Fibroblast of gingiva (primary cell): Measurements from ENCODE around the gene PCID2.

Experiments
- DNase-seq: peaks from one replicate; pipeline ENCODE4 v3.0.0-alpha.2; 2011; ENCODE audit warnings: low read depth

Gene PCID2

DNA sequence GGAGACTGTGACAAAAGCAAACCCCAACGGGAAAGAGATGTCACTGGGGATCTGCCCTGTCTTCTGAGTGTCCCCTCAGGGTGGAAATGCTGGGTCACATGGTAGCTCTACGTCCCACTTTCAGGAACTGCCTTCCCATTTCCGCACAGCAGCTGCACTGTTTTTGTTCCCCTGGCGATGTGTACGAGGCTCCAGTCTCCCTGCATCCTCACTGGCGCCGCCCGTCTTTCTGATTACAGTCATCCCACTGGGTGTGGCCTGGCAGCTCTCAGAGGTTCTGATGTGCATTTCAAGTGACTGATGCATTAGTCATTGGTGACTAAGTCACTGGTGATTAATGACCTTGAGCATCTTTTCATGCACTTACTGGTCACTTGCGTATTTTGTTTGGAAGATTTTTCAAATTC is 21.2 kb downstream of the PCID2 start:
- peak; percentile 99 for DNase-seq

DNA sequence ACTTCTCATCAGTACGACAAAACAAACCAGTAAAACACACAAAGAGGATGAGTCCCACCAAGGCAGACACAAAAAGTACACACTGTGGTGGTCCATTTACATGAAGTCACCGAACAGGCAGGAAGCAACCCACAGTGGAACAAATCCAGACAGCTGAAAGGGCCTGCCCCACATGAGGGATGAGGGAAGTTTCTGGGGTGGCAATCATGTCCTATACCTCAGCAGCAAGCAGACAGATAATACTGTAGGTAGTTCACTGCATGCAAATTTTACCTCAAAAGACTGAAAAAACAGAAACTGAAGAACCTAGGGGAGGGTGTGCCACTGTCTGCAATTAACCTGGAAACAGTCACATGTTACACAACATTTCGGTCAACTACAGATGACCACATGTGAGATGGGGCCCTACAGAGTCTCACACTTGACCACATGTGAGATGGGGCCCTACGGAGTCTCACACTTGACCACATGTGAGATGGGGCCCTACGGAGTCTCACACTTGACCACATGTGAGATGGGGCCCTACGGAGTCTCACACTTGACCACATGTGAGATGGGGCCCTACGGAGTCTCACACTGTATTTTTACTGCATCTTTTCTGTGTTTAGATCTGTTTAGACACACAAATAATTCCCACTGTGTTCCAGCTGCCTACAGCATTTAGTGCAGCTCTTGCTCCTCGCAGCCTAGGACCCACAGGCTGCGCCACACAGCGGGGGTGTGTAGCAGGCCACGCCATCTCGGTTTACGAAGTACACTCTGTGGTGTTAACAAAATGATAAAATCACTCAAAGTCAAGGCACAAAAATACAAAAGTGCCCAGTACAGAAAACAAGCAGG is 22.2 kb downstream of the PCID2 start:
- no peak for DNase-seq

DNA sequence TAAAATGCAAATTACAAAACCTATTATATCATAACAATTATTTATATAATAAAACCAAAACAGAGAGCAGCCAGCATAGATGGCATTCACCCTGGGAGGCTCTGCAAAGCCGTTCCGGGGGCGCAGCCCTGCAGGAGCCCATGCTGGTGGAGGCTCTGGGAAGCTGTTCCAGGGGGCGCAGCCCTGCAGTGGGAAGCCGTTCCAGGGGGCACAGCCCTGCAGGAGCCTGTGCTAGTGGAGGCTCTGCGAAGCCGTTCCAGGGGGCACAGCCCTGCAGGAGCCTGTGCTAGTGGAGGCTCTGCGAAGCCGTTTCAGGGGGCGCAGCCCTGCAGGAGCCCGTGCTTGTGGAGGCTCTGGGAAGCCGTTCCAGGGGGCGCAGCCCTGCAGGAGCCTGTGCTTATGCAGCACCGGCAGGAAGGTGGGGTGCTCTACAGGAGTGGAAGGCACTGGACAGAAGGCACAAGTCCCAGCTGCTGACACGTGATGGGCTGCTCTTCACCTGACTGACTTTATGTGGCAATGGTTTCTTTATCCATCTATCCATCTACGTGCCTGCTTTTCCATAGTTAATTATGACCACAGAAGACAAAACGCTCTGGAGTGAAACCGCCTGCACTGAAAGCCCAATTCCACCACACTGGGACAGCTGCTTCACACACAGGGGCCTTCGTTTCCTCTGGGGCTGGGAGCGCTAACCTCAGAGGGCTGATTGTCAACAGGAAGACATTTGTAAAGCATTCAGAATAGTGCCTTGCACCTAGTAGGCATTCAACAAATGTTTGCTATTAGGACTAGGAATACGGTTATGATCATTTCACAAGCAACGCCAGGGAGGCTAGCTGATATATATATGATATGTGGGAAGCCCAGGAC is 23.7 kb downstream of the PCID2 start:
- no peak for DNase-seq

DNA sequence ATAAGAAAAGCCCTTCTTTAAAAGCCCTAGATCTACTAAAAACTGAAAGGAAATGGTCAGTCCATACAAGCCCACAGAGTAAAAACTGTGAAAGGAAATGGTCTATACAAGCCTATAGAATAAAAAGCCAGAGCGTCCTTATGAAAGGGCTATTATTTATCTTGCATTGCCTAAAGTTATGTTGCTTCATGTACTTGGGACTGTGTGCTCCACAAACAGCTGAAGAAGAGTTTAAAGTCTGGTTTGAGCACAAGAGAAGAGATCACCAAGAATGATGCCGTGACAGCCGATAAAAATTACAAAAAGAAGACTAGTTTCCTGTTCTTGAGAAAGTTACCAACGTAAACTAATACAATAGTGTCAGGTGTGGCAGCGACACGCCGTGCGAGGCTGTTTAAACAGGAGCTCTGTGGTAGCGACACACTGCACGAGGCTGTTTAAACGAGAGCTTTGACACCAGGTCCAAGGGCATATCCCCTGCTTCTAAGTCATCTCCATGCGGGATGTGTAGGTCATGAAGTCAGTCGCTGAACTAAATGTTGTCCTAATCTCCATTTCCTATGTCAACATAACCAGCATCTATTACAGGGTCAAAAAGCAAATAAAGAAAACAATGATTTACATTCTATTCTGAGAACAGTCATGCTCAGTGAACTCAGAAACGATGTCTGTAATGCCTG is 24.9 kb downstream of the PCID2 start:
- DNase-seq = peak; percentile 25

DNA sequence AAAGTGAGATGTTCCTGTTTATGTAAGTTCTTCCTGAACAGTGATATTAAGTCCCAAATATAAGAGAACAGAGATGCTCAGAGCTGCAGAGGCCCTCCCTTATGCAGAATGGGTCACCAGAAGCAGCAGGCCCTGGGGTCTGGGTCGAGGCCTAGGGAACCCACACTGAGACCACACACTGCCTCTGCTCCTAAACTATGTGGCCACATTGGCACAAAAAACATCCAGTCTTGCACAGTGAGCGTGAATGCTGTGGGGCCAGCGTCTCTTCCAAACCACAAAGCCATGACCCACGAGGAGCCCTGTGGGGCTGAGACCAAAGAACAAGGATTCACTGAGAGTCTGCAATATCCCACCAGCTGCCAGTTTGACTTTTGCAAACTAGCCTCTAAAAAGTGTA is 26.4 kb downstream of the PCID2 start:
- DNase-seq = peak; percentile 44

DNA sequence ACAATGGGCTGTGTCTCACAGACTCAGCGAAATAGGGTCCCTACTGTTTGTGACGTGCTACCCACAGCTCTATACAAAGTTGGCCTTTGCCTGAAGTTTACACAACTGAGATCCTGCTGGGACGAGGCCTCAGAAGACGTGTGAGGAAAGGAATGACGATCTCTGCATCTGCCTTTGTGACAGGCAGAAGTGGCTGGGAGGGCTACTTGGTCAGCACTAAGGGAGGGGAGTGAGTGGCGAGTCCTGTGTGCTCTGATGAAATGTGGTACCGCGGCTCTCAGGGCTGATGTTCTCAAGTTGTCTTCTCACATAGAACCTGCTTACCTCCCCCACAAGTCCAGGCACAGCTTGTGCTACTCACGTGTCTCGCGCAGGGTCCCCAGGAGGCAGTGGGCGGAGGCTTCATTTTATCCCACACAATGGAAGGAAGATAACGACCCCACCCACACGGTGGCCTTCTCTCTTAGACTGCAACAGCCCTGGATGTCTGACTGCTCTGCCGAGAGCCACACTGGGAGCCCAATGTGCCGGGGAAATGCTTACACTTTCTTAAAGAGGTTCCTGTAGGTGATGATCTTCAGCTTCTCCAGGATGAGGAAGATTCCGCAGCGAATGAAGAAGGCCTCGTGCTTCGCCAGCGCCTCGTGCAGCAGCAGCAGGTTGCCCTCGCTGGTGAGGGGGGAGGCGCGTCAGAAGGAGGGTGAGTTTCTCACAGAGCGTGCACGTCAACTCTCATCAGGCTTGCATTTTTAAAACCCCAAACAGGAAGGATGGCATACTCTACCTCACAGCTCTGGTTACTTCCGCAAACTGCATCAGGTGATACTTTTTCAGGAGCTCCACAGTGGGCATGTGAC is 28.9 kb downstream of the PCID2 start:
- no peak for DNase-seq

DNA sequence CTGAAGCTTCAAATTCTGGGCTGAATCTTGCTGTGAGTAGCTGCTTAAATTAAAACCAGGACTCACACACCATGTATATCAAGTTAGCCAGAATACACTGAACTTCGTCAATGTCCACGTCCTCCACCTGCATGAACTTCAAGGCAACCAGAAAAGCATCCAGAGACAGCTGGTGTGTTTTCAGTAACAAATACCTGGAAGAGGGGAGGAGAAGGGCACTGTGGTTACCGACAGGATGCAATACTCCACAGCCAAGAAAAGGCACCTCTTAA is 29.6 kb downstream of the PCID2 start:
- no peak for DNase-seq

DNA sequence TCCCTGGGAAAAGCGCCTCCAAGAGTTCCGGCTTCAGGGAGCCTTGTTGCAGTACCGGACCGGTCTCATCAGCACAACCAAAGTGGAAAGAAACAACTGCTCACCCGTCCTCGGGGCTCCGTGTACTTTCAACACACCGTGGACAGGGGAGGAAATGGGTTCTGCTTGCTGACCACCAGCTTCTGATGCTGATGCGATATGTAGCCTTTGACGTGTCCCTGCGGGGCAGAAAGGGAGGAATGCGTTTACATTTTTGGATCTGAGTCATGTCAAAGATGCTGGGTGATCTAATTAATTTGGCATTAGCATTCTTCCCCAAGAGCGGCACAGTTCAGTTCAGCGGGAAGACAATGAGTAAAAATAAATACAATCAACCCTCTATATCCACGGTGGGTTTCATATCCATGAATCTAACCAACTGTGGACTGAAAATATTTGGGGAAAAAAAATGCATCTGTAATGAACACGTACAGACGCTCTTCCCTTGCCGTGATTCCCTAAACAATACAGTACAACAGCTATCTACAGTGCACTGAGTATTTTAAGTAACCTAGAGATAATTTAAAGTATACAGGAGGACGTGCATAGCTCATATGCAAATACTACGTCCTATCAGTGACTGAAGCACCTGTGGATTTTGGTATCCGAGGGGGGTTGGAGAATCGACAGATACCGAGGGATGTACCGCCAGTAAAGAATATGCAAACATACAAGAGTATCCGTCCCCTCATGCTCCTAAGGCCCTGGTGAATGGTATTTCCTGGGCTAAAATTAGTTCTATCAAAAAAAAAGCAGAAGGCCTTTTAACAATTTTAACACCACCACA is 30.2 kb downstream of the PCID2 start:
- peak; percentile 92 for DNase-seq

DNA sequence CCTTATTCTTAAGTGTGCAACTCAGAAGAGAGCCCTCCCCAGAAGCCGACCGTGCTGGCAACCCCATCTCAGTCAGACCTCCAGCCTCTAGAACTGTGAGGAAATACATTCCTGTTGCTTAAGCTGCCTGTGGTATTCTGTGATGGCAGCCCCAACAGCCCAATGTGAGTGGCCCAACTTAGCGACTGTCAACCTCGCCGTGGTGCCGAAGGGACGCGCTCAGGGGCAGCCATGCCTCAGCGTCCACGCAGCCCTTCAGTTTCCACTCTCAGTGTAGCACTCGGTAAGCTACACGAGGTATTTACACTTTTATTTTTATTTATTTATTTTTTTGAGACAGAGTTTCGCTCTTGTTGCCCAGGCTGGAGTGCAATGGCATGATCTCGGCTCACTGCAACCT is 31.6 kb downstream of the PCID2 start:
- DNase-seq = no peak

DNA sequence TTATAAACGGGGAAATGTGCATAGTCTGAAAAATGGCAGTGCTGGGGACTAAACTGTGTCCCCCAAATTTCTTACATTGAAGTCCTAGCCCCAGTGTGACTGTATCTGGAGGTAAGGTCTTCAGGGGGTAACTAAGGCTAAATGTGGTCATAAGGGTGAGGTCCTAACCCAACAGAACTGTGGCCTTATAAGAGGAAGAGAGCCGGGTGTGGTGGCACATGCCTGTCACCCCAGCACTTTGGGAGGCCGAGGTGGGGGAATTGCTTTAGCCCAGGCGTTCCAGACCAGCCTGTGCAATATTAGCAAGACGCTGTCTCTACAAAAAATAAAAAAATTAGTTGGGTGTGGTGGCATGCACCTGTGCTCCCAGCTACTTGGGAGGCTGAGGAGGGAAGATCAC is 32.2 kb downstream of the PCID2 start:
- no peak for DNase-seq

DNA sequence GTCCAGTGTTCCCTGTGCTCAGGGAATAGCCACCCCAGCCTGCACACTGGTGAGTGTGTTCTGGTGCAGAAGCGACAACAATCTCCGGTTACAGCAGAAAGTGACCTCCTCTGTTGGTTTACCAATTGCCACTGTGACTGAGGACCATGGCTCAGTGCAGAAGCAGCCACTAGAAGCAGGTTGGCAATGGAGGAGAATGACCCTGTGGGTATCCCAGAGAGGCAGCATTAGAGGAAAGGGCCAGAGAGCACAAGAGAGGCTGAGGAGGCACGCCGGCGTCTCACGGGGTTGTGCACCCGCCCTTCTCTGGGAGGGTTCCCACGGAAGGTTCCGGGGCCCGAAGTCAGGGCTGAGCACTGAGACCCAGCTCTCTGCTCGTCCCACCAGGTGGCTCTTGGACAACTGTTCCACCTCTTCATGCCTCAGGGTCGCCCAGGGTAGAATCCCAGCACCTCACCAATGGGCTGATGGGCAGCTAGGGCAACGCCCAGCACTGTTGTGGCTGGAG is 36.0 kb downstream of the PCID2 start:
- DNase-seq = no peak

DNA sequence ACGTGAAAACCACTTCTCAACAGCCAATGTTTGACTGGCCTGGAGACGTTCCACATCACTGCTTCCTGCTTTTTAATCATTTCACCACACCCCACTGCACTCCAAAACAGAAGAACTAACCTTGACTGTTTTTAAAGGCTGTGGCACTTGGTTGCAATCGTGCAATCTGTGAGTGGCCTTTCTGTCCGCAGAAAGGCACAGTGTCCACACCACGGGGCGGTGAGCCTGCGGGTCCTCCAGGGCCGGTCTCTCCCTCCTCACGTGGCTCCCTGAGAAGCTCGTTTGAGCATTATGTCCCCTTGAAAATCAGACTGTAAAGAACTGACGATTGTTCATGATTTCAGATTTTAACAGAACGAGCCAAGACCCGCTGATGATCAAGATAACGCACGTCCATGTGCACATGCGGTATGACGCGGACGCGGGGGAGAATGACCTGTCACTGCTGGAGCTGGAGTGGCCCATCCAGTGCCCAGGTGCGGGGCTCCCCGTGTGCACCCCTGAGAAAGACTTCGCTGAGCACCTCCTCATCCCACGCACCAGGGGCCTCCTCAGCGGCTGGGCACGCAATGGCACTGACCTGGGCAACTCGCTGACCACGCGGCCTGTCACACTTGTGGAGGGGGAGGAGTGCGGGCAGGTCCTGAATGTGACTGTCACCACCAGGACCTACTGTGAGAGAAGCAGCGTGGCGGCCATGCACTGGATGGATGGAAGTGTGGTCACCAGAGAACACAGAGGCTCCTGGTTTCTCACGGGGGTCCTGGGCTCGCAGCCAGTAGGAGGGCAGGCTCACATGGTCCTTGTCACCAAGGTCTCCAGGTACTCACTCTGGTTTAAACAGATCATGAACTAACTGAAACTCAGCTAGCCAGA is 37.0 kb downstream of the PCID2 start:
- DNase-seq = no peak

DNA sequence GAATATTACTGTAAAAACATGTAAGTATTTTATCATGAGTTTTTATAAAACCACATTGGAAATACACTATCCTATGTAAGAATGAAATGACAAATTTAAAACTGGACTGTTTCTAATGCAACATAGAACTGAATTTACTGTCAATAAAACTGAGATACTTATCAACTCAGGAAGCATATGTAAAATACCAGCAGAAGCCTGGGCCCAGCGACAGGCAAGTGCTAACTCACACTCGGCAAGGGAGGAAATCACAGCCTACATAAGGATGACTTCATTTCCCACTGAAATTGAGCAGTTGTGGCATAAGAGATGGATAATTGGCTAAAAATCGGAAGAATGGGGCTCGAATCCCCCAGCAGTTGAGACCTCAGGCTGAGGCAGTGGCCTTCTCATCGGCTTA is 38.0 kb downstream of the PCID2 start:
- no peak for DNase-seq

DNA sequence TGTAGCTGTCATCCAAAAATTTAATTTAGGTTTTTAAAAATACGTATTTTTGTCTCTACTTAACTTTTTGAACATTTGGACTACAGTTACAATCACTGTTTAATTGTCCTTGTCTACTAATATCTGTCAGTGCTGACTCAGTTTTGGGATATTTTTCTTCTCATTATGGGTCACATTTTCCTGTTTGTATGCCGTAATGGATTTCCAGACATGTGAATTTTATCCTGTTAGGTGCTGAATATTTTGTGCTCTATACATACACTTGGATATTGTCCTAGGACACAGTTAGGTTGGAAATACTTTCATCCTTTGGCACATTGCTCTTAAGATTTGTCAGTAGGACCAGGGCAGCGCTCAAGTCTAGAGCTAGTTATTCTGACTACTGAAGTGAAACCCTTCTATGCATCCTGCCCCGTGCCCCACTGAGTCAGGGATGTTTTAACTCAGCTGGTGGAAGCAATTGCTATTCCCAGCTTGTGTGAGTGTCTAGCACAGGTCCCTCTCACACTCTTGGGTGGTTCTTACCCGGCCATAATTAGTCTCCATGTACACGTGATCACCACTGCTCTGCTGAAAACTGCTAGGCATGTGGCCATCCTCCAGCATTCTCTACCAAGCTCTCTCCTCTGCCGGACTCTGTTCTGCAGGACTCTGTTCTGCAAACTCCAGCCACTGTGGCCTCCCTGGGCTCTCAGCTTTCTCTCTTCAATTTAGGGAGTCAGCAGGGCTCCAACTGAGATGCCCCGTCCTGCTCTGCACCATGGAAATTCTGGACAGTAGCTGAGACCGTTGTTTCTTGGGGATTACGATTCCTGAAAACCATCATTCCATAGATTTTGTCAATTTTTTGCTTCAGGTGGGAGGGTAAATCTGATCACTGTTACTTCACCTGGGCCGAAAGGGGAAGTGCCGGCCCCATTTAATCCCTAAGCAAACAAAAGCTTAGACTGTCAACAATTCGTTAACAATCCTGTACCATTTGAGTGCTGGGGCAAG is 38.9 kb downstream of the PCID2 start:
- DNase-seq = no peak

DNA sequence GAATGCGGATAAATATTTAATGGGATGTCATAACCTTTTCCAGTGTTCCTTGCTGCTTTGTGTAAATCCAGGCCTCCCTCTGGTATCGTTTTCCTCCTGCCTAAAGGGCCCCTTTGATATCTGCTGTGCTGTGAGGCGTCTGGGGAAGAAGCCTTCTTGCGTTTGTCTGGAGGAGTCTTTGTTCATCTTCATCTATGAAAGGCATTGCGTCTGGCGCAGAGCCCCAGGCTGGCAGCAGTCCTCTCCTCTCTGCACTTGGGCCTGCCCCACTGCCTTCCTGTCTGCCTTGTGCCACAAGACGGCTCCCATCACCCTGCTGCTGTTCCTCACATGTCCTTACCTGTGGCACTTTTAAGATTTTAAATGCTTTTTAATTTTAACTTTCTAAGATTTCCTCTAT is 40.3 kb downstream of the PCID2 start:
- DNase-seq = no peak

DNA sequence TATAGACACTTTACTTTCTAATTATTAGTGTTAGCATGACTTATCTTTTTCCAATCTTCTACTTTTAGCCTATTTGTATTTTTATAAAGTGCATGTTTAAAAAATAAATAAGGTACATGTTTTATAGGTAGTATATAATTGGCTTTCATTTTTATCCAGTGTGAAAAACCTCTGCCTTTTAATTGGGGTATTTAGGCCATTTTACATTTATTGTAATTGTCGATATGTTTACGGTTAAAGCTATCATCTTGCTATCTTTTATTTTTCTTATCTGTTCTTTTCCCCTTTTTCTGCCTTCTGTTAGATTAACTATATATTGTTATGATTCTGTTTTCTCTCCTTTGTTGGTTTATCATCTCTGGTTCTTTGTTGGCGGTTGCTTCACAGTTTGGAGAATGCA is 40.9 kb downstream of the PCID2 start:
- no peak for DNase-seq

DNA sequence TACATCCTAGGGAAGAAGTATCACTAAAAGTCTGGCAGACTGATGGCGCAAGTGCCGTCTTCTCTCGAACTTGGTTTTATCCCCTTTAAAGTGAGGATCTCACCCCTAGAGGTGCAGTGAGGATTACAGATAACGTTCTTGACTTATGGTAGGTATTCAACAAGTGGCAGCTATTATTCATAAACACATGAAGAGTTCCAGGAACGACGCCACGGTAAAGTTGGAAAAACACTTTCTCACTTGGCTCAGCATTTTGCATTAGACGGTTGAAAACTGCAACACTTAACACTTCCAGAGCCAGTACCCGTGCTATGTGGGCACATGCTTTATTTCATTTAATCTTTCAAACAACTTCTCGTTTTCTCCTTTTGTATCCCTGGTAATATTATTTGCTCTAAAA is 41.3 kb downstream of the PCID2 start:
- DNase-seq = no peak

DNA sequence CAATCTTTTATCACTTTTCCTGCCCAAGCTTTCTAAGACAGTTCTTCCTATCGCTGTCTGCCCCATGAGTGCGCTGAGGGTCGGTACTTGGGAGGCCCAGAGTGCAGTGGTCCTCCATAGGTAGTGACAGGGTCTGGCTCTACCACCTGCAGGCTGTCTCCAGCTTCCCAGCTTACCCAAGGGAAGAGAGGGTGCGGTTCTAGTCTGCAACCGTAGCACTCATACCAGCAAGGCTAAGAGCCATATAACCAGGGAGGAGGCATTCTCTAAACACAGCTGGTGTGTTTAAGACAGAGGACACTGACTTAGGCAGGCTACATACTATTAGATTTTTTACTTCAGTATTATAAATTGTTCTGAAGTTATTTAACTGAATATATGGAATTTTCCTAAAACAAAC is 41.8 kb downstream of the PCID2 start:
- no peak for DNase-seq

DNA sequence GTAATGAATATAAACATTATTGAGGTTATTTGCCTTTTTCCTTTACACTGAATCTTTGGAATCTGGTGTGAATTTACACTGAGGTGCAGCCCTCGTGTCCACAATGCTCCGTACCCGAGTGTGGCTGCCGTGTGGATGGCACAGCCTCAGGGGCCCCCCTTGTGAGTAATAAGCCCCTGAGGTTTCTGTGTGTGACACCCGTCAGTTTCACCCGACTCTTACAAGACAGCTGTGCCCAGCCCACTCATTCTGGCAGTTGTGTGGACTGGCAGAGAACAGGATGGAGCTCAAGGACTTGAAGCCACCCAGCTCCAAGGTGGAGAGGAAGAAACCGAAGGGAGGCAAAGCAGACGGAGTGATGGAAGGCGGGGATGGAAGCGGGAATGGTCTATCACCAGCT is 42.2 kb downstream of the PCID2 start:
- no peak for DNase-seq
